HFF-Myc (cell line): ENCODE results near the gene CCM2L.

Experiments
- DNase-seq: peaks from one replicate; pipeline ENCODE4 v3.0.0-alpha.2; 2011; ENCODE audit warnings: low read depth; ENCODE audit errors: extremely low read depth
- H3K4me3 ChIP-seq: replicated peaks from 2 replicates; pipeline ENCODE4 v1.5.1; 2011; ENCODE audit warnings: low read depth, mild to moderate bottlenecking, control low read depth, low read length
- TF ChIP-seq, protein P1 (sequence below): IDR thresholded peaks from 2 replicates; pipeline ENCODE4 v1.5.1; 2012; ENCODE audit warnings: mild to moderate bottlenecking, low read depth, low read length, control low read depth; ENCODE audit errors: missing control alignments

Gene CCM2L

GRCh38 chr20:32080783-32081182 is 70.5 kb downstream of the CCM2L start:
- TF ChIP-seq, protein P1, sequence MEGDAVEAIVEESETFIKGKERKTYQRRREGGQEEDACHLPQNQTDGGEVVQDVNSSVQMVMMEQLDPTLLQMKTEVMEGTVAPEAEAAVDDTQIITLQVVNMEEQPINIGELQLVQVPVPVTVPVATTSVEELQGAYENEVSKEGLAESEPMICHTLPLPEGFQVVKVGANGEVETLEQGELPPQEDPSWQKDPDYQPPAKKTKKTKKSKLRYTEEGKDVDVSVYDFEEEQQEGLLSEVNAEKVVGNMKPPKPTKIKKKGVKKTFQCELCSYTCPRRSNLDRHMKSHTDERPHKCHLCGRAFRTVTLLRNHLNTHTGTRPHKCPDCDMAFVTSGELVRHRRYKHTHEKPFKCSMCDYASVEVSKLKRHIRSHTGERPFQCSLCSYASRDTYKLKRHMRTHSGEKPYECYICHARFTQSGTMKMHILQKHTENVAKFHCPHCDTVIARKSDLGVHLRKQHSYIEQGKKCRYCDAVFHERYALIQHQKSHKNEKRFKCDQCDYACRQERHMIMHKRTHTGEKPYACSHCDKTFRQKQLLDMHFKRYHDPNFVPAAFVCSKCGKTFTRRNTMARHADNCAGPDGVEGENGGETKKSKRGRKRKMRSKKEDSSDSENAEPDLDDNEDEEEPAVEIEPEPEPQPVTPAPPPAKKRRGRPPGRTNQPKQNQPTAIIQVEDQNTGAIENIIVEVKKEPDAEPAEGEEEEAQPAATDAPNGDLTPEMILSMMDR, result no peak
- DNase-seq, result no peak
- no peak overlapping the region for H3K4me3 ChIP-seq
